Suppressor macrophage treated with lipopolysaccharide for 1 hour (primary cell): ENCODE measurements around the gene ASIC3.
"Not testable (repeated sequence)": the region's sequence is repeated elsewhere in the genome, so short reads cannot be mapped to it uniquely, and the experiment has no call there.

ENCODE experiments used
- DNase-seq, 3 donors: peaks; one replicate each; pipeline ENCODE4 v3.0.0-alpha.2; 2020 to 2022

The ASIC3 gene

DNA sequence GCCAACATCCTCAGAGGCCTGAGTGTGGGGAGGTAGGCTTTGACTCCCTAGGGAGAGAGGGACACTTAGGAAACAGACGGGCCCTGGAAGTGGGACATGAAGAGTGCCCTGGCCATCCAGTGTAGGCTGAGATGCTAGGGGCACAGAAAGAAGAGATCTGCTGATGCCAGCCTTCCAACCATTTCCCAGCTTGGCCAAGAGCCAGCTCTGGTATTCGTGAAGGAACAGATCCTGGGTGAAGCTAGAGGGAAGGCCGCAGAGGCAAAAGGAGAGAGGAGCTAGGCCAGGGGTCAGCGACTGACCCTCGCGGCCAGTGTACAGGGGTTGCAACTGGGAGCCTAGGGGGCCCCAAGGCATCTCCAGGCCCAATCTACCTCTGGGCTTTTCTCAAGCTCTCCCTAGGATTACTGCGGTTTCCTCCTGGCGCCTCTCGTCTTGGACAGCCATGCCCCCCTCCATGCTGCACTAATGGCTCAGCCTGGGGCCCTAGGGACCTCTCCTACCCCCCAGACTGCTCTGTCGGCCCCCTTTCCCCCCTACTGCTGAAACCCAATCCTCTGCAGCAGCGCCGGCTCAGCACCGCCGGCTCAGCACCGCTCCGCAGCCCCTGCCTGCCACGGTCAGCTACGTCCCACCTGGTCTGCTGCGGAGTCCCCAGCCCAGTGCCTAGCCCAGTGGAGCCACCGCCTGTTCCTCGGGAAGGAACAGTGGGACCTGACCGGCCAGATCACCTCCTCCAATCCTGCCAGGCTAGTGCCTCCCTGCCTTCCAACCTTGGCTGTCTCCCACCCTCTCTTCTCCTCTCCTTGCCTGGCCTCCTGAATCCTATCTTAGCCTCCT lies at the start of gene ASIC3:
TSS of gene ASIC3 (plus strand) at position 556 of the 840 bp plus-strand sequence. CDS start 355 bp downstream, outside the sequence.
- DNase-seq = no peak

DNA sequence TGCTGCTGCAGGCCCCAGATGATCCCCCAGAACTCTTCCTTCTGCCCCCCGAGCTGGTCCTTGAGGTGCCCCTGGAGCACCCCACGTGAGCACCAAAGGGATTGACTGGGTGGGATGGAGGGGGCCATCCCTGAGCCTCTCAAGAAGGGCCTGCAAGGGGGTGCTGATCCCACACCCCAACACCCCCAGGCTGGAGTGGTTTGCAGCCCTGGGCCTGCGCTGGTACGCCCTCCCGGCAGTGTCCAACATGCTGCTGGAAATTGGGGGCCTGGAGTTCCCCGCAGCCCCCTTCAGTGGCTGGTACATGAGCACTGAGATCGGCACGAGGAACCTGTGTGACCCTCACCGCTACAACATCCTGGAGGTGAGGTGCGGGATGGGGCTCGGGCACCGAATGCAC lies 49.3 kb upstream of the ASIC3 start:
- no peak for DNase-seq

DNA sequence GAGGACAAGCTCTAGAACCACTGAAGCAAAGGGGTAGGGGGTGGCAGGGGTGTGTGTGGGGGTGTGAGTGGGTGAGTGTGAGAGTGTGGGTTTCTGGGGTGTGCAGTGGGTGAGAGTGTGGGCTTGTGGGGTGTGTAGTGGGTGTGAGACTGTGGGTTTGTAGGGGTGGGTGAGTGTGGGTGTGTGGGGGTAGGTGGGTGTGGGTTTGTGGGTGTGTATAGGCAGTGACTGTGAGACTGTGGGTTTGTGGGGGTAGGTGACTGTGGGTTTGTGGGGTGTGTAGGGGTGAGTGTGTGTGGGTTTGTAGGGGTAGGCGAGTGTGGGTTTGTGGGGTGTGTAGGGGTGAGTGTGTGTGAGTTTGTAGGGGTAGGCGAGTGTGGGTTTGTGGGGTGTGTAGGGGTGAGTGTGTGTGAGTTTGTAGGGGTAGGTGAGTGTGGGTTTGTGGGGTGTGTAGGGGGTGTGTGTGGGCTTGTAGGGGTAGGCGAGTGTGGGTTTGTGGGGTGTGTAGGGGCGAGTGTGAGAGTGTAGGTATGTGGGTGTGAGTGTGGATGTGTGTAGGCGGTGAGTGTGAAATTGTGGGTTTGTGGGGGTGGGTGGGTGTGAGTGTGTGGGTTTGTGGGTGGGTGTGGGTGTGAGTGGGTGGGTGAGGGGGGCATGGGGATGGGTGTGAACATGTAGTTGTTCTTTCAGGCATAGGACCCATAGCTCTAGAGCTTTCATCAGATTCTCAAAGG lies 48.7 kb upstream of the ASIC3 start:
- no peak for DNase-seq

DNA sequence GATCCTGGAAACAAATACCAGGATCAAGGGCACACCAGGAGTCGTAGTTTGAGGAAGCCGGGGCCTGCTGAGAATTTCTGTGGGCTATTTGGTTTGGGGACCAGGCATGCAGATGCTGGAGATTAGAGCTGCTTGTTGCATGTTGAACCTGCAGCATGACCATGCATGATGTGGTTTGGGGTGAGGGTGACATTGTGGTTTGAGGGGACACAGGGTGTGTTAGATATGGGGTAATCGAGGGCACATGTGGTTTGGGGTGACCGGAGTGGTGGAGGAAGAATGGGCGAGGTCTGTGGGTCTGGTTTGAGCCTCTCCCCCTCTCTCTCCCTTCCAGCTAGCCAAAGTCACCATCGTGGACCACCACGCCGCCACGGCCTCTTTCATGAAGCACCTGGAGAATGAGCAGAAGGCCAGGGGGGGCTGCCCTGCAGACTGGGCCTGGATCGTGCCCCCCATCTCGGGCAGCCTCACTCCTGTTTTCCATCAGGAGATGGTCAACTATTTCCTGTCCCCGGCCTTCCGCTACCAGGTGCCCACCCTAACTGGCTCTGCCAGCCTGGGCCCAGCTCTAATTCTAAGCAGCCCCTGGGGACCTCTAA lies 47.3 kb upstream of the ASIC3 start:
- no peak for DNase-seq

DNA sequence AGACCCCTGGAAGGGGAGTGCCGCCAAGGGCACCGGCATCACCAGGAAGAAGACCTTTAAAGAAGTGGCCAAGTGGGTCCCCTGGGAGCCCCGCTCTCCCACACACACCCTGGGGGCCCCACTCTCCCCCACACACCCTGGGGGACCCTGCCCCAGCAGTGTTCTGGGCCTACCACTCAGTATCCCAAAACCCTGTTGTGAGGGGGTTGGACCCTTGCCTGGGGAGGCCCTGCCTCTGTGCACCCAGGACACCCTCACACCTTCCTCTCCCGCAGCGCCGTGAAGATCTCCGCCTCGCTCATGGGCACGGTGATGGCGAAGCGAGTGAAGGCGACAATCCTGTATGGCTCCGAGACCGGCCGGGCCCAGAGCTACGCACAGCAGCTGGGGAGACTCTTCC lies 46.8 kb upstream of the ASIC3 start:
- no peak for DNase-seq

DNA sequence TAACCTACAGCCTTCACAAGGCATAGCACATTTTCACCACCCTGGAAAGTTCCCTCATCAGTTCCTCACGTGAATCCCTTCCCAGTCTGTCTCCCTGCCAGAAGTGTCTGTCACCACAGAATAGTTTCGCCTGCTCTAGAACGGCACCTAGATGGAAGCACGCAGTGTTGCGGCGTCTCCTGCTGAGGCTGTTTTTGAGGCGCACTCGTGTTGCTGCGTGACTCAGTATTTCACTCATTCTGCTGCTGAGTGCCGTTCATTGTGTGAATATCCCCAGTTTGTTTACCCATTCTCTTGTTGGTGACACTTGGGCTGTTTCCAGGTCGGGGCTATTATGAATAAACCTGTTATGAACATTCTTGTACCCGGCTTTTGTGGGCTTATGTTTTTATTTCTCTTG lies 44.8 kb upstream of the ASIC3 start:
- no peak for DNase-seq

DNA sequence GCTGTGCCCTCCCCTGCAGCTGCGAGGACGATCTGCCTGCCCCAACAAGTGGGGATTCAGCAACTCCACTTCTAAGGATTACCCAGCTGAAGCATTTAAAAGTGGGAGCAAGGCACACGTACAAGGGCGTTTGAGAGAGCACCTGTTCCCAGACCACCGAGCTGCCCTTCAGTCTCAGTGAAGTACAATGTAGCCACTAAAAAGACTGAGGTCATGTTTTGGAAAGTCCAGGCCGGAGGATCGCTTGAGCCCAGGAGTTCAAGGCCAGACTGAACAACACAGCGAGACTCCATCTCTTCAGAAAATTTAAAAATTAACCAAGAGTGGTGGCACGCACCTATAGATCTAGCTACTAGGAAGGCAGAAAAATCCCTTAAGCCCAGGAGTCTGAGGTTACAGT lies 42.8 kb upstream of the ASIC3 start:
- no peak for DNase-seq

DNA sequence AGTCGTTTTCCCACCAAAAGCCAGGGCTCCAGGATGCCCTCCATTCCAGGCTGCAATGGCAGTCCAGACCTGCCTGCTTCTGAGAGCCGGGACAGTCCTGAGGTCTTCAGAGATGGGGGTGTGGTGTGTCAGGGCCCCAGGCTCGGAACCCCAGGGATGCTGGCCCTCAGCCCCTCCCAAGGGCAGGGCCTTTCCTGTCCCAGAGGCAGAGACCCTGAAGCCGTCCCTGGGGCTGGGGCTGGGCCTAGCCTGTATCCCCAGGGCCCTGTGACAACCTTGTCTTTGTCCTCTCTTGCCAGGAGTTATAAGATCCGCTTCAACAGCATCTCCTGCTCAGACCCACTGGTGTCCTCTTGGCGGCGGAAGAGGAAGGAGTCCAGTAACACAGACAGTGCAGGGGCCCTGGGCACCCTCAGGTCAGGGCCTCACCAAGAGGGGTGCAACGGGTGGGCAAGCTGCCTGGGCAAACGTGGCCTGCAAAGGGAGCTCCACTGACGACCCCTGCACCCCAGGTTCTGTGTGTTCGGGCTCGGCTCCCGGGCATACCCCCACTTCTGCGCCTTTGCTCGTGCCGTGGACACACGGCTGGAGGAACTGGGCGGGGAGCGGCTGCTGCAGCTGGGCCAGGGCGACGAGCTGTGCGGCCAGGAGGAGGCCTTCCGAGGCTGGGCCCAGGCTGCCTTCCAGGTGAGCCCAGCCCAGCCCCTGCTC lies 41.6 kb upstream of the ASIC3 start:
- DNase-seq = no peak

DNA sequence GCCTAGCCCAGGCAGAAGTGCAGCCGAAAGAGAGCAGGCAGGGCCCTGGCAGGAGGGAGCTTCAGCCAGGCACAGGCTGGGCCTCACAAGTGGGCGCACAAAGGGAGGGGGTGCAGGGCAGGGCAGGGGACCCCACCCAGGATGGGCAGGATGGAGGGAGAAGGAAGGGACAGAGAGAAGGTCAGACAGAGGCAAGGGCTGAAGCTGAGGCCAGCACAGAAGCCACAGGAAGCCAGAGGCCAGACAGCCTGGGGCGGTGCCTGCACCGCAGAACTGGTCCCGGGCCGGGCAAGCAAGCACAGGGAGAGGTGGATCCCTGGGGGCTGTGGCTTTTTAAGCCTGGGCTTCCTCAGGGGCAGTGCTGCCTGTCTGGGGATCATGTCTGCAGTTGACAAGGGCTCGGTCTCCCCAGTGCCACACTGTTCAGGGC lies 40.8 kb upstream of the ASIC3 start:
- DNase-seq = no peak

DNA sequence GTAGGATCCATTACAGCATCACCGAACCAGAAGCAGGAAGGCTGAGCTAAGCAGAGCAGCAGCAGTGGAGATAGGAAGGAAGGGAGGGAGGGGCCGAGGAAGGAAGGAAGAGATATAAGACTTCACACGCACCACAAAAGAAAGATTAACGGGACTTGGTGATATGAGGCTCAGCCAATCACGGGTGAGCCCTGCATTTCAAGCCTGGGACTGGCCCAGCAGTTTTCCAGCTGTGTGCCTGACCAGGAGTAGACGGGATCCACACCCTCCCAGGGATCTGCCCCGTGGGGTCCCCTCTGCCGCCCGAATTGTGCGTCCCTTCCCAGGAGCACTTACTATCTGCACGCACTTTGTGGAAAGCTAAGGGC lies 40.2 kb upstream of the ASIC3 start:
- no peak for DNase-seq

DNA sequence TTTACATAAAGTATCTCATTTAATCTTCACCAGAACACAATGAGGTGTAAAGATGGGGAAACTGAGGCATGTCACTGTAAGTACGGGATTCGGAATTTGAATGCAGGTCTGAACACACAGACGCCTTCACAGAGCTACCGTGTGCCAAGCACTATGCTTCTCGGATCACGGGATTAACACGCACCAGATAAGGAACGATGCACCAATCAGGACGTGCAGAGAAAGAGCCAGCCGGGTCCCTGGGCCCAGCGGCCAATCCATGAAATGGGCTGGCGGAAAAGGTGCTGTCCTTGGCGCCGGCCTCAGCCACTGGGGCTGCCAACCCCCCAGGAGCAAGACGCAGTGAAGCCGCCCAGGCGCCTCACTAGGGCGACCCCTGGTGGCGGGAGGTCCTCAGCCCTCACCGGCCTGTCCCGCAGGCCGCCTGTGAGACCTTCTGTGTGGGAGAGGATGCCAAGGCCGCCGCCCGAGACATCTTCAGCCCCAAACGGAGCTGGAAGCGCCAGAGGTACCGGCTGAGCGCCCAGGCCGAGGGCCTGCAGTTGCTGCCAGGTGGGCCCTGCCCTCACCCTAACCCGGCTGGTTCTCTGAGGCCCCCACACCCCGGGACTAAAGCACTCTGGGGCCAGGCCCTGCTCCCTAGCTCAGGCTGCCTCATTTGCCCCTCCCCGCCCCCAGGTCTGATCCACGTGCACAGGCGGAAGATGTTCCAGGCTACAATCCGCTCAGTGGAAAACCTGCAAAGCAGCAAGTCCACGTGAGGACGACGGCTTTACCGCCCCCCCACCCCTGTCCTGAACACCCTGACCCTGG lies 39.6 kb upstream of the ASIC3 start:
- DNase-seq = peak; percentile 53 to 86 (median 63)

DNA sequence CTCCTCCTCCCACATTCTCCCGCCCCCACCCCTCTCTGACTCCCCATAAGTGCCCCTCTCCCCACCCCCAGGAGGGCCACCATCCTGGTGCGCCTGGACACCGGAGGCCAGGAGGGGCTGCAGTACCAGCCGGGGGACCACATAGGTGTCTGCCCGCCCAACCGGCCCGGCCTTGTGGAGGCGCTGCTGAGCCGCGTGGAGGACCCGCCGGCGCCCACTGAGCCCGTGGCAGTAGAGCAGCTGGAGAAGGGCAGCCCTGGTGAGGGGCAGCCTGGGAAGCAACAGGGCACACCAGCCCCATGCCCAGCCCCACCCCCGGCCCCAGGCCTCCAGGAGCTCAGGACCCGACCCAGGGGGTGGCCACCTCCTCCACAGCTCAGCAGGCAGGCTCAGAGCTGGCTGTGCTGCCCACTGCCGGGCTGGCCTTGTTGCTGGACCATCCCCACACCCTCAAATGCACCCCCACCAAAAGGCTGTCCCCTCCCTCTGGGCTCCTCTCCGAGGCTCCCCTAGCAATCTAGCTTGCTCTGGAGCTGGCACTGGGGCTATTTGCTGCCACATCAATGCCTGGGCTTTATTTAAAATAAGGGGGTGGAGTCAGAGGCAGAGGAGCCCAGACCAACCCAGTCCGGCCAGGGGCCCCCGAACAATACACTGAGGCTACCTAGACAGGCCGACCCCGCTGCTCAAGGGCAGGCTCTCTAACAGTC lies 38.8 kb upstream of the ASIC3 start:
- no peak for DNase-seq

DNA sequence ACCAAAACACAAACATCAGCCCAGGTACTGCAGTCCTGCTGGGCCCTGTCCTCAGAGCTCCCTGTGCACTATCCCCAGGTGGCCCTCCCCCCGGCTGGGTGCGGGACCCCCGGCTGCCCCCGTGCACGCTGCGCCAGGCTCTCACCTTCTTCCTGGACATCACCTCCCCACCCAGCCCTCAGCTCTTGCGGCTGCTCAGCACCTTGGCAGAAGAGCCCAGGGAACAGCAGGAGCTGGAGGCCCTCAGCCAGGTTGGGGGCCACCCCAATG lies 38.4 kb upstream of the ASIC3 start:
- DNase-seq = no peak

DNA sequence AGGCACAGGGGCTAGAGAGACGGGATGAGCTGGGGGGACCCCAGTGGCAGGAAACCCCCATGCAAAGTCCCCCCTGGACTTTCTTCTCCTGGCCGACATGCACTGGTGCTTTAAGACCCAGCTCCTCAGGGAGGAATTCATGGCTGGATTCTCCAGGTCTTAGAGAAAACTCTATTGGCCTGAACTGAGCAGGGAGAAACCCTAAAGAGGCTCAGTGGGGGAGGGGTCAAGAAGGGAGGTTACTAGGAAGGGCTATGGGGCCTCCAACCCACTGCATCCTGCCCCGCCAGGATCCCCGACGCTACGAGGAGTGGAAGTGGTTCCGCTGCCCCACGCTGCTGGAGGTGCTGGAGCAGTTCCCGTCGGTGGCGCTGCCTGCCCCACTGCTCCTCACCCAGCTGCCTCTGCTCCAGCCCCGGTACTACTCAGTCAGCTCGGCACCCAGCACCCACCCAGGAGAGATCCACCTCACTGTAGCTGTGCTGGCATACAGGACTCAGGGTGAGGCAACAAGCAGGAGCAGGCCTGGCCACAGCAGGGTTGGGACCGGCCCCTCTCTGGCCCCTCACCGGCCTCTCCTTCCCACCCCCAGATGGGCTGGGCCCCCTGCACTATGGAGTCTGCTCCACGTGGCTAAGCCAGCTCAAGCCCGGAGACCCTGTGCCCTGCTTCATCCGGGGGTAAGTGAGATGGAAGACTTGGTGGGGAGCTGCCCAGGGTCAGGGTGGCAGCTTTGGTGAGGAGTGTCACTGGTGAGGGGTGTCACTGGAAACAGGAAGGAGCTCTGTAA lies 37.8 kb upstream of the ASIC3 start:
- DNase-seq = peak in 2 of 3 donors; percentile 34 to 46

DNA sequence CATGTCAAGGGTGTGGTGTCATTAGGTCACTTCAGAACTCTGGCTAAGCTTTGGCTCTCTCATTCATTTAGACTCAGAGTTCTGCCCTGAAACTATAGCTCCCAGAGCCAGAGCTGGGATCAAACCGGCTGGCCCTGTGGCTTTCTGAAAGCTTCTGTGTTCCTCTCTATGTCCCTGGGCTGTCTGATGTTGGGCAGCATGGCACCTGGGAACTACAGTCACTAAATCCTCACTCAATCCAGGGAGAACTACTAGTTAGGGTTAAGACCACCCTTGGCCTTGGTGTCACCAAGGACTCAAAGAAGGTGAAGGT lies 37.3 kb upstream of the ASIC3 start:
- peak in 2 of 3 donors; percentile 27 to 32 for DNase-seq

DNA sequence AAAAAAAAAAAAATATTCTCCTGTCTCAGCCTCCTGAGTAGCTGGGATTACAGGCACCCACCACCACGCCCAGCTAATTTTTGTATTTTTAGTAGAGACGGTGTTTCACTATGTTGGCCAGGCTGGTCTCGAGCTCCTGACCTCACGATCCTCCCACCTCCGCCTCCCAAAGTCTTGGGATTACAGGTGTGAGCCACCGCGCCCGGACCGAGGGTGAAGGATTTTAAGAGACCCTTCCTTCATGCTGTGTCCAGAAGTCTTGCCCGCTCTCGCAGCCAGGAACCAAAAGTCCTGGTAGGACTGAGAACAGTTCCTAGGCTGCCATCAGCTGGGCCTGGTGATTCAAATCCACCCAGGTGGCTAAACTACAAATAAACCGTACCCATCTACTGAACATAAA lies 36.7 kb upstream of the ASIC3 start:
- DNase-seq = not testable (repeated sequence)

DNA sequence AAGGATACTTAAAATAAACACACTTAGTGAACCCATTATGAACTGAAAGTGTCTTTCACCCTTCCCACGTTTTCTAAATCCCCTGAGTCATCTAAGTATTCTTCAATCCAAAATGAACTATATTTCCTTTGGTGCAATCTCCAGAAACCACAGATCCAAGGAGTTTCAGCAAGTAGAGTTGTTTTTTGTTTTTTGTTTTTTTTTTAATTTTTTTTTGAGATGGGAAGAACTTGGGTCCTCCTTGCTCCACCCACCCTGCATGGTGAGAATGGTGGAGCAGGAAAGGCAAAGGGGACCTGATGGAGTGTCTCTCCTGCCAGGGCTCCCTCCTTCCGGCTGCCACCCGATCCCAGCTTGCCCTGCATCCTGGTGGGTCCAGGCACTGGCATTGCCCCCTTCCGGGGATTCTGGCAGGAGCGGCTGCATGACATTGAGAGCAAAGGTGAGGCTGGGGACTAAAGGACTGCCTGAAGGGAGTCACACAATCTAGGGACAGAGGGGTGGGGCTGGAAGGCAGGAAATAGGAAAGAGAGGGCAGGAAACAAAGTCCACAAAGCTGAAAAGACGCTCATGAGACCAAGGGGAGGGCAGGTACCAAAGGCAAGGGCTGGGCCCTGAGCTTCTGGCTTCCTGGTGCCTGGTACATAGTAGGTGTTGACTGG lies 36.2 kb upstream of the ASIC3 start:
- no peak for DNase-seq

DNA sequence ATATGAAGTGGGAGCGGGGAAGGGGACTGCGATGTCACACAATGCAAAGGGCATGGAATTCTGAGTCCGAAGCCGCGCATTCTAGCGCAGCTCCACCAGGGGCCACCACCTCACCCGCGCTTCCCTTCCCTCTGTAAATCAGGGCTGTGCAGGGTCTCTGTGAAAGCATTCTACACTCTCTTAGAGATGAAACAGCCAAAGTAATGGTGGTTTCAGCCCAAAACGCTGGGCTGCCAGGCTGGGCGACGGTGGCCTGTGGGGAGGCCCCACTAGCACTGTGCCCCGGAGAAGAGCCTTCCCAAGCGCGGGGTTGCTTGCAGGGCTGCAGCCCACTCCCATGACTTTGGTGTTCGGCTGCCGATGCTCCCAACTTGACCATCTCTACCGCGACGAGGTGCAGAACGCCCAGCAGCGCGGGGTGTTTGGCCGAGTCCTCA lies 35.4 kb upstream of the ASIC3 start:
- DNase-seq = peak in 2 of 3 donors; percentile 59 to 65

DNA sequence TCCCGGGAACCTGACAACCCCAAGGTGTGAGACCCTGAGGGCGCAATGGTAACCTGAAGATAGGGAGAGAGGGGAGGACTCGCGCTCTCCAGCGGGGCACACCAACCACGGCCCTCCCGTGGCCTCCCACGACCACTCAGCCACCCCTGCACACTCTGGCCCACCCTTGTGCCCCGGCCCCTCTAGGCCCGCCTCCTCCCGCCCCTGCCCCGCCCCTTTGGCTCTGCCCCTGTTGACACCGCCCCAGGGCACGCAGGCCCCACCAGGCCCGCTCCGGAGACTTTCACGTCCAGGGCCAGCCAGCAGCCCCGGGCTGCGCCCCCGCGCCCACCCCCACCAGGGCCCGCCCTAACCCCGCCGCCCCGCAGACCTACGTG lies 35.0 kb upstream of the ASIC3 start:
- no peak for DNase-seq

DNA sequence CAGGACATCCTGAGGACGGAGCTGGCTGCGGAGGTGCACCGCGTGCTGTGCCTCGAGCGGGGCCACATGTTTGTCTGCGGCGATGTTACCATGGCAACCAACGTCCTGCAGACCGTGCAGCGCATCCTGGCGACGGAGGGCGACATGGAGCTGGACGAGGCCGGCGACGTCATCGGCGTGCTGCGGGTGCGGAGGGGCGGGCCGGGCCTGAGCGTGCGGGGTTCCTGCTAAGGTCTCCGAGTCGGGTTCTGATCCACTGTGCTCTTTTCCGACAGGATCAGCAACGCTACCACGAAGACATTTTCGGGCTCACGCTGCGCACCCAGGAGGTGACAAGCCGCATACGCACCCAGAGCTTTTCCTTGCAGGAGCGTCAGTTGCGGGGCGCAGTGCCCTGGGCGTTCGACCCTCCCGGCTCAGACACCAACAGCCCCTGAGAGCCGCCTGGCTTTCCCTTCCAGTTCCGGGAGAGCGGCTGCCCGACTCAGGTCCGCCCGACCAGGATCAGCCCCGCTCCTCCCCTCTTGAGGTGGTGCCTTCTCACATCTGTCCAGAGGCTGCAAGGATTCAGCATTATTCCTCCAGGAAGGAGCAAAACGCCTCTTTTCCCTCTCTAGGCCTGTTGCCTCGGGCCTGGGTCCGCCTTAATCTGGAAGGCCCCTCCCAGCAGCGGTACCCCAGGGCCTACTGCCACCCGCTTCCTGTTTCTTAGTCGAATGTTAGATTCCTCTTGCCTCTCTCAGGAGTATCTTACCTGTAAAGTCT lies 34.4 kb upstream of the ASIC3 start:
- DNase-seq = peak; percentile 66 to 76 (median 69)
